ENCODE measurements around the gene STXBP3. TPM values are rescaled to one million over a fixed set of nuclear protein-coding genes. Genes with fewer than 3 reads are reported as not detected.

STXBP3 gene
- polyA plus RNA-seq, 1 donor from 2014 or later: 29.6 TPM

DNA sequence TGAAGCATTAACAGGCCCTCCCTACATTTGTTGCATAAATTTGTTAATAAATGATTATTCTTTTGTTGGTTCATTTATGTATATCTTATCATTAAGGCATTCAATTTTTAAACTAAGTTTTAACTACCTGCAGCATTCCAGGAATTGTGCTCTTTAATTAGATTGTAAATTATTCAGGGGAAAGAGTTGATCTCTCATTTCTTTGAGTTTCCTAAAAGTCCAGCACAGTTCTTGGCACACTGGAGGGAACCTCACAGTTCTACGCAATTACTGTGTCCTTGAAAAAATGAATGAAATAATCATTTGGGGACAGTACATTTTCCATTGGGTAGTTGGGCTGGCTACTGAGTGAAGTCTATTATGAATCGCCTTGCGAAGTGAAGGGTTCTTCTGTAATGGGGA lies 493 bp upstream of the STXBP3 start:
- no peaks in the 10 kb centered on the region for H3F3A ChIP-seq (ENCODE audit: insufficient read depth, low read length, poor library complexity, severe bottlenecking)
- H3K9me2 ChIP-seq (ENCODE audit: insufficient read depth, low read length): no peaks in the 10 kb centered on the region
- peak overlapping the region; percentile 23 for H2AFZ ChIP-seq (ENCODE audit: low read depth, low read length)
- no peaks in the 10 kb centered on the region for H3K9me3 ChIP-seq (ENCODE audit: low read length)
- peaks cover 12% of the 10 kb centered on the region for H3K79me2 ChIP-seq (replicated peaks; ENCODE audit: insufficient read depth, low read length)
- H3K36me3 ChIP-seq (ENCODE audit: insufficient read depth, low read length): no peaks in the 10 kb centered on the region
- no peak overlapping the region for H3K27ac ChIP-seq (ENCODE audit: low read length)
- H4K20me1 ChIP-seq (ENCODE audit: insufficient read depth): no peaks in the 10 kb centered on the region
- no peak overlapping the region for H3K4me2 ChIP-seq (ENCODE audit: low read length)
- peak overlapping the region; percentile 78 for H3K4me3 ChIP-seq (ENCODE audit: low read length)
- TF ChIP-seq, protein P1, sequence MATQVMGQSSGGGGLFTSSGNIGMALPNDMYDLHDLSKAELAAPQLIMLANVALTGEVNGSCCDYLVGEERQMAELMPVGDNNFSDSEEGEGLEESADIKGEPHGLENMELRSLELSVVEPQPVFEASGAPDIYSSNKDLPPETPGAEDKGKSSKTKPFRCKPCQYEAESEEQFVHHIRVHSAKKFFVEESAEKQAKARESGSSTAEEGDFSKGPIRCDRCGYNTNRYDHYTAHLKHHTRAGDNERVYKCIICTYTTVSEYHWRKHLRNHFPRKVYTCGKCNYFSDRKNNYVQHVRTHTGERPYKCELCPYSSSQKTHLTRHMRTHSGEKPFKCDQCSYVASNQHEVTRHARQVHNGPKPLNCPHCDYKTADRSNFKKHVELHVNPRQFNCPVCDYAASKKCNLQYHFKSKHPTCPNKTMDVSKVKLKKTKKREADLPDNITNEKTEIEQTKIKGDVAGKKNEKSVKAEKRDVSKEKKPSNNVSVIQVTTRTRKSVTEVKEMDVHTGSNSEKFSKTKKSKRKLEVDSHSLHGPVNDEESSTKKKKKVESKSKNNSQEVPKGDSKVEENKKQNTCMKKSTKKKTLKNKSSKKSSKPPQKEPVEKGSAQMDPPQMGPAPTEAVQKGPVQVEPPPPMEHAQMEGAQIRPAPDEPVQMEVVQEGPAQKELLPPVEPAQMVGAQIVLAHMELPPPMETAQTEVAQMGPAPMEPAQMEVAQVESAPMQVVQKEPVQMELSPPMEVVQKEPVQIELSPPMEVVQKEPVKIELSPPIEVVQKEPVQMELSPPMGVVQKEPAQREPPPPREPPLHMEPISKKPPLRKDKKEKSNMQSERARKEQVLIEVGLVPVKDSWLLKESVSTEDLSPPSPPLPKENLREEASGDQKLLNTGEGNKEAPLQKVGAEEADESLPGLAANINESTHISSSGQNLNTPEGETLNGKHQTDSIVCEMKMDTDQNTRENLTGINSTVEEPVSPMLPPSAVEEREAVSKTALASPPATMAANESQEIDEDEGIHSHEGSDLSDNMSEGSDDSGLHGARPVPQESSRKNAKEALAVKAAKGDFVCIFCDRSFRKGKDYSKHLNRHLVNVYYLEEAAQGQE (IDR thresholded peaks at IDR 0.05; ENCODE audit: borderline replicate concordance): no peak
- TF ChIP-seq EZH2 (IDR thresholded peaks at IDR 0.05; ENCODE audit: borderline replicate concordance, insufficient read depth, low read length, poor library complexity, severe bottlenecking) (no peak), POLR2AphosphoS5 (IDR thresholded peaks at IDR 0.05) (no peak), MXI1 (conservative IDR thresholded peaks at IDR 0.05; ENCODE audit: poor library complexity, severe bottlenecking) (no peak), EP300 (conservative IDR thresholded peaks at IDR 0.05; ENCODE audit: poor library complexity, severe bottlenecking) (no peak), SMC3 (conservative IDR thresholded peaks at IDR 0.05; ENCODE audit: poor library complexity) (no peak), RAD21 (conservative IDR thresholded peaks at IDR 0.05) (no peak), TAF1 (IDR thresholded peaks at IDR 0.05; ENCODE audit: low read depth) (no peak)
- TF ChIP-seq, protein P2, sequence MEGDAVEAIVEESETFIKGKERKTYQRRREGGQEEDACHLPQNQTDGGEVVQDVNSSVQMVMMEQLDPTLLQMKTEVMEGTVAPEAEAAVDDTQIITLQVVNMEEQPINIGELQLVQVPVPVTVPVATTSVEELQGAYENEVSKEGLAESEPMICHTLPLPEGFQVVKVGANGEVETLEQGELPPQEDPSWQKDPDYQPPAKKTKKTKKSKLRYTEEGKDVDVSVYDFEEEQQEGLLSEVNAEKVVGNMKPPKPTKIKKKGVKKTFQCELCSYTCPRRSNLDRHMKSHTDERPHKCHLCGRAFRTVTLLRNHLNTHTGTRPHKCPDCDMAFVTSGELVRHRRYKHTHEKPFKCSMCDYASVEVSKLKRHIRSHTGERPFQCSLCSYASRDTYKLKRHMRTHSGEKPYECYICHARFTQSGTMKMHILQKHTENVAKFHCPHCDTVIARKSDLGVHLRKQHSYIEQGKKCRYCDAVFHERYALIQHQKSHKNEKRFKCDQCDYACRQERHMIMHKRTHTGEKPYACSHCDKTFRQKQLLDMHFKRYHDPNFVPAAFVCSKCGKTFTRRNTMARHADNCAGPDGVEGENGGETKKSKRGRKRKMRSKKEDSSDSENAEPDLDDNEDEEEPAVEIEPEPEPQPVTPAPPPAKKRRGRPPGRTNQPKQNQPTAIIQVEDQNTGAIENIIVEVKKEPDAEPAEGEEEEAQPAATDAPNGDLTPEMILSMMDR (IDR thresholded peaks at IDR 0.05; ENCODE audit: poor library complexity, severe bottlenecking): no peak
- H3K27me3 ChIP-seq (ENCODE audit: insufficient read depth, low read depth, low read length): no peaks in the 10 kb centered on the region
- H3K9ac ChIP-seq (ENCODE audit: low read length): no peak overlapping the region

DNA sequence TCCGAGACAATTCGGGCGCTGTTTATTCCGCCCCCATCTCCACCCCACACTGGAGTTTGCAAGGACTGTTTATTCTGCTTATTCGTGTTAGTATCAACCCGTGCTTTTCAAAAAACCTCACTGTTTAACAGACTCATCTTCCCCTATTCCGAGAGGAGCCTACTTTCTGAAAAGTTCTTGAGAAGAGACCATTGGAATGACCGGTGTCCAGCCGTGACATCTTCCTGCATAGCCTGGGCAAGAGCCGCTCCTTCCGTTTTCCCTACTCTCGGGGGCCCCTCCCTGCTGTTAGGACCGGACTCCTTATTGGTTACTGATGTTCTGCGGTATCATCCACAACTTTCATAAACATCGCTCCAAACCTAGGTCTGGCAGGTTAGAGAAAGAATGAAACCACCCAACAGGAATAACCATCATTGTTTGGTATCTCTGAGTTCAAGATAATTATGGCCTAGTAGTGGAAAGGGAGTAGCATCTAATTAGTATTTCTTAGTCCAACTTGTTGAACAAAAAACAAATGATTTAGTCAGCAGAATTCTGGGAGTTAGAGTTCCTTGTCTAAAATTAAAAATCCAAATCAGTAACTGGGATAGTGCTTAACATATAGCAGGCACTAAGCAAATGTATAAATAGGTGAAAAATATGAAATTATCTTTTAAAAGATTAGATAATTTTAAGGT lies 837 bp downstream of the STXBP3 start:
- H3K79me2 ChIP-seq (replicated peaks; ENCODE audit: insufficient read depth, low read length): peaks cover 12% of the 10 kb centered on the region
- peak overlapping the region; percentile 51 for H3K27ac ChIP-seq (ENCODE audit: low read length)
- H3K36me3 ChIP-seq (ENCODE audit: insufficient read depth, low read length): no peaks in the 10 kb centered on the region
- peak overlapping the region; percentile 71 for H3K9ac ChIP-seq (ENCODE audit: low read length)
- H4K20me1 ChIP-seq (ENCODE audit: insufficient read depth): no peaks in the 10 kb centered on the region
- H3K9me2 ChIP-seq (ENCODE audit: insufficient read depth, low read length): no peaks in the 10 kb centered on the region
- no peaks in the 10 kb centered on the region for H3K9me3 ChIP-seq (ENCODE audit: low read length)
- no peaks in the 10 kb centered on the region for H3F3A ChIP-seq (ENCODE audit: insufficient read depth, low read length, poor library complexity, severe bottlenecking)
- H2AFZ ChIP-seq (ENCODE audit: low read depth, low read length): peak overlapping the region; percentile 54
- H3K27me3 ChIP-seq (ENCODE audit: insufficient read depth, low read depth, low read length): no peaks in the 10 kb centered on the region
- H3K4me2 ChIP-seq (ENCODE audit: low read length): peak overlapping the region; percentile 46
- H3K4me3 ChIP-seq (ENCODE audit: low read length): peak overlapping the region; percentile 78
- no peak for TF ChIP-seq SMC3 (conservative IDR thresholded peaks at IDR 0.05; ENCODE audit: poor library complexity)
- TF ChIP-seq TAF1 (IDR thresholded peaks at IDR 0.05; ENCODE audit: low read depth): no peak
- no peak for TF ChIP-seq RAD21 (conservative IDR thresholded peaks at IDR 0.05)
- TF ChIP-seq, protein P2 (IDR thresholded peaks at IDR 0.05; ENCODE audit: poor library complexity, severe bottlenecking): no peak
- TF ChIP-seq POLR2AphosphoS5 (IDR thresholded peaks at IDR 0.05): no peak
- no peak for TF ChIP-seq EP300 (conservative IDR thresholded peaks at IDR 0.05; ENCODE audit: poor library complexity, severe bottlenecking)
- TF ChIP-seq EZH2 (IDR thresholded peaks at IDR 0.05; ENCODE audit: borderline replicate concordance, insufficient read depth, low read length, poor library complexity, severe bottlenecking): no peak
- TF ChIP-seq, protein P1 (IDR thresholded peaks at IDR 0.05; ENCODE audit: borderline replicate concordance): no peak
- TF ChIP-seq MXI1 (conservative IDR thresholded peaks at IDR 0.05; ENCODE audit: poor library complexity, severe bottlenecking): no peak

Measured in neural cell (in vitro differentiated cells).